Right ventricle myocardium superior (tissue), 1 donor: ENCODE results near the gene WWOX. TPM values are rescaled to one million over a fixed set of nuclear protein-coding genes. Genes with fewer than 3 reads are reported as not detected.
A peak's percentile ranks its signal among the peaks of the same experiment; 100 is the strongest.

Experiments used
- ATAC-seq: fragments of 200-7000 bp; cut with Tn5 transposase; one replicate; pipeline ENCODE4 v1.9.1; 2020; ENCODE audit warnings: mild to moderate bottlenecking; ENCODE audit not compliant: poor library complexity
- DNase-seq: peaks from one replicate; pipeline ENCODE4 v3.0.0-alpha.2; 2020
- intact Hi-C: fragments of 100-400 bp; cut with DNase I; formaldehyde crosslinking; loops from one replicate; pipeline ENCODE4 v1.11.2; 2022
- total RNA-seq: library from RNA; stranded (reverse); fragmentation: NEBNext Ultra II Directional; extraction: Animal tissue kit (Norgen Biotek cat#: 25700); gene quantifications from one replicate; pipeline ENCODE4 v1.2.1, GENCODE V29; 2021
- donor health status: DM: no; HTN: yes; CAD: no; lungs with severe emphysema.

Gene WWOX
- total RNA-seq, 1 donor from 2014 or later = 11.5 TPM

DNA sequence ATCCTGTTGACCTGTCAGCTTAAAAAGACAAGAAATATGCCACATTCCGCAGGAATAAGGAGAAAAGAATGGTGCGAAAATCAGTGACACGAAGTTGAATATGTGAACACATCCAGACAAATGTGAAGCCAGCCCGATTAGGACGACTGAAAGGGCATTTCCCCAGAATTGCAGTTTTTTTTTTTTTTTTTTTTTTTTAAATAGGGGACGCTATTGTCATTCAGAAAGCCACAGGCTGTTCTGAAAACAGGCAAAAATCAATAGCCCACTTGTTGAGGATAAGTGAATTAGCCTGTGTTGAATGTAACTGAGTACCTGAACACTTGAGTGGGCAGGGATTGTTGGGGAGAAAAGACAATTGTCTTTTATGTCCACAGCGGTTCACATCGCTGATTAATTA is 507.1 kb downstream of the WWOX start:
- intact Hi-C loops = no loop called here
- ATAC-seq (no peak), DNase-seq (no peak)

DNA sequence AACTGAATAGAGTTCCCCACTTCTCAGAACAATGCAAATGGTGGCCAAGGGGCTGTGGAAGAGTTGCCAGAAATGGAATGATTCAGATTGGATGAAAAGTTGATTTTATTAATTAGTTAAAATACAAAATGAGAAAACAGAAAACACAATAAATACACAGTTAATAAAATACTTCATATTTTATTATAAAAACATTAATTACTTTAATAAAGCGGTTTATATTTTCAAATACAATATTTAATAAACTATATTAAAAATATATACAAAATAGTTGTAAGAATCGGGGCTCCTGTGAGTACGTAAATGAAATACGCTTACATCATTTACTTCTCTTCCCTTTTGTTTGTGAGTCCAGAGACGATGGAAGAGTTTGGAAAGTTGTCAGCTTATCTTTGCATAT is 507.6 kb downstream of the WWOX start:
- ATAC-seq = no peak
- no peak for DNase-seq
- intact Hi-C loops = no loop called here

DNA sequence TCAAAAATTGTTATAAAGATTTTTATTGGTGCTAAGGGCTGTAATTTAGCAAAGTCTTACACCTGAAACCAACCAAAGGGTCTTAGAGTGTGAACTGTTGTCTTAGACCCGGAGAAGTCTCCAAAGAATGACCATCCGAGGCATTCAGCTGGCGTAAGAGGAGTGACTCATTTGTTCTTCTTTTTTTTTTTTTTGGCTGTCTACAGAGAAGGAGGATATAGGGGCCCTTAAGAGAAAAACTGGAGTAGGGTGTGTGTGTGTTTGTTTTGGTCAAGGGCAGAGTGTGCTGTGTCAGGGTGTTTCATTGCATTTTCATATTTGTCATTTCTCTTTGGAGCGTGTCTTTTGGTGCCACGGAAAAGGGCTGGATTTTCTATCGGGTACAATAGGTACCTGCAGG is 508.0 kb downstream of the WWOX start:
- ATAC-seq (peak; percentile 70), DNase-seq (no peak)
- intact Hi-C loops = no loop called here

DNA sequence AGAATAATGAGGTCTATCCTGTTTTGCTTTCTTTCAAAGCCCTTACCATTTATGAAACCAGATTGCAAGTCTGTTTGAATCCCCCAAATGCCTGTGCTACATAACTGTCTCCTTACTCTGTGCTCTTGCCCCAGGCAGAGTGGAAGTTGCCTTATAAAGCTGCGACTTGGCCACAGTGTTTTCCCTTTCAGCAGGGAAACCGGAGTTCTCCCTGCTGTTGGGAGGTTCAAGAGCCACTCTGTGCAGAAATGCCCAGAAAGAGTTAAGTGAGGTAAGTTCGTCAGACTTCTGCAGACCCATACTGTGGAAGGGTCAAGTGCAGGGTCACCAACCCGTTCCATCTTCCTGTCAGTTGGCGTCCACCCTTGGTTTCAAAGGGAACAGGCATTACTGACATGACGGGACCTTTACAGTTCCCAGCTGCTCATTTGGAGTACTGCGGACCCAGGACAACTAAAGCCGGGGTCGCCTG is 508.9 kb downstream of the WWOX start:
- ATAC-seq (peak; percentile 73), DNase-seq (no peak)
- intact Hi-C loops = no loop called here

DNA sequence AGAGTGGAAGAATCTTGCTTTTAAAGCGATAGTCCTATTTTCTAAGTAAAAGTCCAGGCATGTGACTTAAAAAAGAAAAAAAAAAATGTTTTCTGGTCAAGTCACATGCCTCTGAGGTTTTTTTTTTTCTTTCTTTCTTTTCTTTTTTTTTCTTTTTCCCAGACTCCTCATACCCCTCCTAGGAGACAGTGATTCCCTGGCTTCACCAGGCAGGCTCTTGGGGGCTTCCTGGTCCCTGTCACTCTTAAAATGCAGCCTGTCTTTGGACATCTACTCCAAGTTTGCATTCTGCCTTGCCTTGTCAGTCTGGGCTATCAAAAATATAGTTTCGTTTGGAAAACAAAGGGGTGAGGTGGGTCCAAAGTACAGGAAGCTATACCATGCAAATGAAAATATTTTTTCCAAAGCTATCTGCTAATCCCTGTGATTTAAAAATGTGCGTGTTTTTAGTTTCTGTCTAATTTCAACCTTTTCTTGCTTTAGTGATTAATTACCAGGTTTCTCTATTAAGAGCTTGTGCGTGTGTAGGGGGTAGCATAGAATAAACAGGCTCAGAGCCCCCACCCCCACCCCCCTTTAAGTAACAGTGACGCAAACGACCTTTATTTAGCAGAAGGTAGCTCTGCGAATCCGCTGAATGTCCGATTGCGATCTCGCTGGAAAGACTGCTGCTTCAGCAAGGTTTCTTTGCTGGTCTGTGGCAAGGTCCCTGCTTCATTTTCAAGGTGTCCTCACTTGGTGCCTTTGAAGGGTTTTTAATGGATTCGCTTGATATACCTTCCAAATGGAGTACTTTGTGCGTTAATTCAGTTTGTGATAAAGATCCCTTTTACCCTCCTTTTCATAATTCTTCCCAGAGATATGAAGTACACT is 510.2 kb downstream of the WWOX start:
- no peak for ATAC-seq
- DNase-seq = no peak
- intact Hi-C loops = no loop called here

GRCh38 chr16:78611318-78611717 is 511.9 kb downstream of the WWOX start:
- ATAC-seq = no peak
- intact Hi-C loops = no loop called here
- no peak for DNase-seq

DNA sequence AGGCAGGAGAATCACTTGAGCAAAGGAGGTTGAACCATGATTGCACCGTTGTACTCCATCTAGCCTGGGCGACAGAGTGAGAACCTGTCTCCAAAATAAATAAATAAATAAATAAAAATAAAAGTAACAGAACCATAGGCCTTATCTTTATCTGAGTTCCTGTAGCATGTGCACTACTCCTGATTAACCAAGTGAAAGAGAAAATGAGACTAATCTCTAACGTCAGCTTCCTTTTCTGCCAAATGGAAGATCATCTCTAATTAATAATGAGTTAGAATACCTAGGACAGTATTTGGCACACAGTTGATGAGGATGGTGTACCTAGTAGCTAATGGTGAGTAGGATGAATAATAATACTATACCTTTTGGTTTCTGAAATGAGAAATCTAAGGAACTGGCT is 520.4 kb downstream of the WWOX start:
- ATAC-seq (no peak), DNase-seq (no peak)
- intact Hi-C loops = no loop called here

DNA sequence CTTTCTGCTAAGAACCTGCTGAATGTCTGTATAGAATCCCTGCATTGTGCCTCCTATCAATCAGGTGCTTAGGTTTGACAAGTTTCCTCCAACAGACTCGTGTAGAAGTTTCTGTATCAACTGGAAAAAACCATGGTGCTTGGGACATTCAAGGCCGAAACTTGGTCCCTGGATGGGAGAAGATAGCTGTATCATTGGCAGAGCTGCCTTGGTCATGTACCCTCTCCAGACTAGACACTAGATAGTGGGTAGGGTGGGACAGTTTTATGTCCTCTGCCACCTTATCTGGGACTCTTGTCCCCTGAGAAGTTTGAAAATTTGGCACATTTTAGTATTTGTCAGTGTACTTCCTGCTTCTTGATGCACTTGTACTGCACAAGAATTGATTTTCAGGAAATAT is 520.8 kb downstream of the WWOX start:
- intact Hi-C loops = no loop called here
- DNase-seq (no peak), ATAC-seq (no peak)

DNA sequence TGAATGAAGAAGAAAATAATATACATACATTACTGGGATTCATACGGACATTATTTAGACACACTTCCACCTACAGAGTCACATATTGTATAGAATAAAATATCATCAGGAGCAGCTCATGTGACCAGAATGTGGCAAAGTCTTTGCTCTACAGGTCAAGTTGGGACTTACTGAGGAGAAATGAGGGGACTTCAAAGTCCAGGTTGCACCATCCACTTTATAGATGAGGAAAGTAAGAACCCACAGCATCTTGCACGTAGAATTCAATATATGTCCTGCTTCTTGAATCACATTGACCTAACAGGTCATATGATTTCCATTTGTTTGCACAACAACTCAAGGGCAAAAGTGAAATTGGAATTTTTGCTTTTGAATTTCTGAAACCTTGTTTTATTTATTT is 524.3 kb downstream of the WWOX start:
- DNase-seq = no peak
- ATAC-seq = no peak
- intact Hi-C loops = no loop called here

- DNase-seq (no peak), ATAC-seq (no peak)
- intact Hi-C loops = no loop called here
Measured at GRCh38 chr16:78624366-78624765, 524.9 kb downstream of the WWOX start.

GRCh38 chr16:78628461-78629045 is 529.1 kb downstream of the WWOX start:
- DNase-seq (no peak), ATAC-seq (no peak)
- intact Hi-C loops = no loop called here

DNA sequence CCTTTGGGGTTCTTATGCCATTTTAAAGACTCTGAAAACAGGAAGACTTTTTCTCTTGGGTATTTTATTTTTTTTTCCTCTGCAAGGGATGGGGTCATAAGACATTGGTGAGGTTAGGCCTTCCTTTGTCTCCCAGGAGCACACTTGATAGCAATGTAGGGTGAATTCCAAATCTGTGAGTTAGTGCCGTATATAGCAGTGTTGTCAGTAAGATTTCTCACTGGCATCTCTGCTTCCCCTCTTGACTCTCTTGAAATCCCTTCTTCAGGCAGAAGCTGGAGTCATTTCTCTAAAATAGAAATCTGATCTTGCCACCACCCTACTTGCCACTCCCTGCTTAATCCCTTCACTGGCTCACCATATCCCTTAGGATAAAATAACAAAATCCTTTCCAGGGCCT is 529.7 kb downstream of the WWOX start:
- DNase-seq (no peak), ATAC-seq (no peak)
- intact Hi-C loops = no loop called here

GRCh38 chr16:78630102-78630501 is 530.6 kb downstream of the WWOX start:
- intact Hi-C loops = loop anchor here (10.0 kb wide), 1 partner anchor 105 kb away; no protein-coding TSS in a partner anchor
- ATAC-seq (no peak), DNase-seq (no peak)

GRCh38 chr16:78633551-78633950 is 534.1 kb downstream of the WWOX start:
- DNase-seq (no peak), ATAC-seq (no peak)
- intact Hi-C loops = loop anchor here (10.0 kb wide), 1 partner anchor 109 kb away; no protein-coding TSS in a partner anchor

DNA sequence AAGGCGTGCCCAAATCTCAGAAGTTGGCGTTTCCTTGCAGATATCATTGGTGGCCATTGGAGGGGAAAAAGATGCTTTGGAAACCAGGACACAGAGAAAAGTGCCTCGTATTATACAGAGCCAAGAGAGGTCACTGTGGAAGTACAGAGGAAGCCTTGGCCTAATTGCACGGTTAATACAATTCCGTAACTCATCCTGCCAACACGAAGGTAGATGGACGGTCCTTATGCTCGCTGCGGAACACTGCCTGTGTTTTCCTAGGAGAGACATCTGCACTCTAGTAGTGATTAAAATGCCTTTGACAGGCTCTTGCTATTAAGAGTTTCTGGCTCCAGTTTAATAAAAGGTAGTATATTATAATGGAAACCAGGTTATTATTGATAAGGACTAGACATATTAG is 536.4 kb downstream of the WWOX start:
- no peak for ATAC-seq
- intact Hi-C loops = loop anchor here (10.0 kb wide), 1 partner anchor 111 kb away; no protein-coding TSS in a partner anchor
- DNase-seq = no peak

DNA sequence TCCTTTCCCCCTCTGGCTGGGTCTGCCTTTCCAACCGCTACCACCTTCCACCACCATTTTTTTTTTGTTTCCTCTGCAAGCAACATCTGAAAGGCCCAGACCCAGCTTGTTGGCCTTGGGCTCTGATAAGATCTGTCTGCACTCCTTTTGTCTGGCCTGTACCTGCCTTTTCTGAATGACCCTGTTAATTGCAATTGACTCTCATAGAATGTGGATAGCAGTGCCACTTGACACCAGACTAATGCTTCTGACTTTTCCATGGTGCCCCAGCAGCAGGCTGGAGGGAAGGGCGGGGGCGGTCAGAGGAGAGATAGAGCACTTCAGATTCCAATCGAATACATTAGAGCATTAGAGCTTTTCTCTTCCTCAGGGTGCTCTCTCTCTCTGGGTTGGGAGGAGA is 538.9 kb downstream of the WWOX start:
- intact Hi-C loops = loop anchor here (10.0 kb wide), 1 partner anchor 114 kb away; no protein-coding TSS in a partner anchor
- ATAC-seq (no peak), DNase-seq (no peak)

GRCh38 chr16:78639775-78640174 is 540.3 kb downstream of the WWOX start:
- no peak for DNase-seq
- intact Hi-C loops = loop anchor here (10.0 kb wide), 1 partner anchor 115 kb away; no protein-coding TSS in a partner anchor
- no peak for ATAC-seq

DNA sequence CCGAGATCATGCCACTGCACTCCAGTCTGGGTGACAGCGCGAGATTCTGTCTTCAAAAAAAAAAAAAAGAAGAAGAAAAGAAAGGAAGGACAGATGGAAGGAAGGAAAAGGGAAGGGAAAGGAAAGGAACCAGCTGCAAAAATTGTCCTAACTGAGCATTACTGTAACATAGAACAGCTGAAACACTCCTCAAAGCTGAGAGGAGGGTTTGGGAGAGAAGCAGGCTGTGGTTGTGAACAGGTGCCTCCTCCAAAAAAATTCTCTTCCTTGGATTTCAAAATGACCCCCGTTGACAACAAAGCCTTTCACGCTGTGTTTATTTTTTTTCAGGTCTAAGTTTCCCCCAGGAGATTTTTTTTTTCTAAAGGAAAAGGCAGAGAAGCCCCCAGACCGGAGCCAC is 541.4 kb downstream of the WWOX start:
- intact Hi-C loops = no loop called here
- no peak for DNase-seq
- no peak for ATAC-seq

- ATAC-seq (no peak), DNase-seq (no peak)
- intact Hi-C loops = no loop called here
Measured at GRCh38 chr16:78641433-78641832, 542.0 kb downstream of the WWOX start.

DNA sequence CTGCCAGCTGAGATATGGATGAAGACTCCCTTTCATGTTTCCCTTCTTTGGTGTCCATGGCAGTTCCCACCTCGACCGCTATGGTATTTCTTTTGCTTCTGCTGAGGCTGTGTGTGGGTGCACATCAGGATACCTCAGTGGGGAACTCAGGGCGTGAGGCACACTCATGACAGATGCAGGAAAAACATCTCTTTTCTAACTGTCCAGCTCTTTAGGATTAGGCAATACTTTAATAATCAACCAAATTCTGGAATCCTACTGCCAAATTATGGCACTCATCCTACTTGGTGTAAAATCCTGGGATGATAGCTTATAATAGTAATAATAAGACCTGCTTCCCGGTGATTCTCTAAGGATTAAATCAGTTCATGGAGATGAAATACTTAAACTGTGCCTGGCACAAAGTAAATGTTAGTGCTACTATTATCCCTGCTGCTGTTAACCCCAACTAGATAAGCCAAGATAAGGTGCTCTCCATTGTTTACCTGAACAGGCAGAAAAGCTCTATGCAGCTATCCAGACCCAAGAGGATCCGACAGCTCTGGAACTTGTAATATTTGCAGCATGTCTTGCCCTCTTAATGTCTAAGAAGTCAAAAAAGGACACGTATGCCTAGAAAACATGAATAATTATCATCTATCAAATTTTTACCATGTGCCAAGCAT is 543.3 kb downstream of the WWOX start:
- intact Hi-C loops = no loop called here
- no peak for DNase-seq
- no peak for ATAC-seq
